Ovary (tissue), 9 donors: Measurements from ENCODE around the gene TP53I11. TPM values are rescaled to one million over a fixed set of nuclear protein-coding genes. Genes with fewer than 3 reads are reported as not detected.

Experiments
- DNase-seq, 5 donors: peaks; one replicate each; pipeline ENCODE4 v3.0.0-alpha.2; 2019 to 2020
- H3K27ac ChIP-seq, 2 donors: fragments of 200-600 bp; one replicate each; pipeline versions ENCODE4 v1.5.1 to v1.8.0; 2019 to 2022
- H3K27me3 ChIP-seq: fragments of 200-600 bp; one replicate; pipeline ENCODE4 v1.8.0; 2022
- H3K36me3 ChIP-seq: fragments of 200-600 bp; sonication (generic); one replicate; pipeline ENCODE4 v1.5.1; 2019
- H3K4me1 ChIP-seq: one replicate; pipeline ENCODE4 v1.8.1; 2013; ENCODE audit warnings: mild to moderate bottlenecking, moderate library complexity; ENCODE audit not compliant: insufficient read depth
- H3K4me3 ChIP-seq: fragments of 200-600 bp; sonication (generic); one replicate; pipeline ENCODE4 v1.5.1; 2017
- H3K9me3 ChIP-seq, 2 donors: fragments of 200-600 bp in 1 of 2; sonication (generic) in 1 of 2; one replicate each; pipeline versions ENCODE4 v1.5.1 to v1.8.1; 2013 to 2019; ENCODE audit warnings: mild to moderate bottlenecking in 1 of 2, moderate library complexity in 1 of 2
- CTCF ChIP-seq, 3 donors: fragments of 450-650 bp in 2 of 3; fragments of 200-600 bp in 1 of 3; IDR thresholded peaks; one replicate each; pipeline versions ENCODE4 v1.5.1 to v1.8.0; 2016 to 2022; ENCODE audit warnings: antibody characterized with exemption in 3 of 3, mild to moderate bottlenecking in 1 of 3
- EP300 ChIP-seq: sonication (generic); formaldehyde crosslinking; IDR thresholded peaks from one replicate; pipeline ENCODE4 v1.6.1; 2017; ENCODE audit warnings: antibody characterized with exemption
- POLR2A ChIP-seq: fragments of 450-650 bp; IDR thresholded peaks from one replicate; pipeline ENCODE4 v1.6.1; 2017; ENCODE audit warnings: antibody characterized with exemption, mild to moderate bottlenecking, moderate library complexity
- WGBS, 3 donors: extraction: QIAGEN DNeasy Blood & Tissue Kit in 1 of 3; methylation state at CpG; one replicate each; pipeline versions ENCODE4 v1.1.5 to v1.1.7; 2013 to 2017; 5-methylcytosine and 5-hydroxymethylcytosine counted together
- intact Hi-C, 4 donors: fragments of 100-400 bp; cut with DNase I; formaldehyde crosslinking; loops; one replicate each; pipeline versions ENCODE4 v1.11.0 to v1.15.1; 2022 to 2023
- polyA plus RNA-seq, 2 donors: library from polyadenylated mRNA; stranded (reverse); fragments of 200-250 nt in 1 of 2; fragments of 350-450 nt in 1 of 2; fragmentation: Illumina TruSeq in 1 of 2; extraction: RNeasy Lipid Tissue Mini Kit (QIAGEN cat#74804) in 1 of 2; gene quantifications; one replicate each; pipeline ENCODE4 v1.2.3, GENCODE V29; 2013 to 2014
- total RNA-seq, 7 donors: library from RNA; depleted of rRNA in 2 of 7; stranded (reverse); fragments of >200 nt in 2 of 7; fragmentation: NEBNext Ultra II Directional in 3 of 7; extraction: Animal tissue kit (Norgen Biotek cat#: 25700) in 3 of 7; gene quantifications; one replicate each; pipeline versions ENCODE4 v1.1.0 to v1.2.4, GENCODE V29; 2016 to 2023
- donor health status: DM: no; HTN: no; CAD: no; lungs with moderate emphysema.
- donor health status: DM: no; HTN: no; CAD: no.
- donor health status: Bipolar disorder and iron deficiency.
- donor health status: DM: yes; HTN: yes; CAD: no.
- donor health status: DM: no; HTN: no; CAD: no.
- donor health status: DM: yes; HTN: yes; CAD: no.

Gene TP53I11
- total and polyA plus RNA-seq, 9 donors: 9.2 to 51.9 (median 21.8) TPM

GRCh38 chr11:44982496-44983062 lies 31.9 kb upstream of the TP53I11 start:
- intact Hi-C loops: no loop called here
- no peak for DNase-seq
- H3K4me1 ChIP-seq: no peaks in the 10 kb centered on the region
- TF ChIP-seq EP300 (no peak), CTCF (IDR thresholded peaks at IDR 0.05) (no peak), POLR2A (no peak)
- no peaks in the 10 kb centered on the region for H3K9me3 ChIP-seq
- WGBS, 3 donors: 93 to 97% (median 95%) methylated on average over 8 of the region's 8 CpGs
- H3K27me3 ChIP-seq: no peaks in the 10 kb centered on the region
- no peak overlapping the region for H3K27ac ChIP-seq
- H3K36me3 ChIP-seq: no peaks in the 10 kb centered on the region
- H3K4me3 ChIP-seq: no peak overlapping the region

GRCh38 chr11:44980533-44981427 lies 30.1 kb upstream of the TP53I11 start:
- Histone ChIP-seq H3K27me3 (no peaks in the 10 kb centered on the region), H3K4me3 (no peak overlapping the region), H3K9me3 (no peaks in the 10 kb centered on the region), H3K27ac (no peak overlapping the region), H3K4me1 (no peaks in the 10 kb centered on the region), H3K36me3 (no peaks in the 10 kb centered on the region)
- WGBS, 3 donors: 79 to 88% (median 87%) methylated on average over 15 of the region's 15 CpGs
- DNase-seq: no peak
- intact Hi-C loops: no loop called here
- TF ChIP-seq POLR2A (no peak), EP300 (no peak), CTCF (IDR thresholded peaks at IDR 0.05) (no peak)

- 80 to 86% (median 83%) methylated on average over 24 of the region's 24 CpGs for WGBS, 3 donors
- Histone ChIP-seq H3K27me3 (no peaks in the 10 kb centered on the region), H3K4me3 (no peak overlapping the region), H3K36me3 (no peaks in the 10 kb centered on the region), H3K27ac (no peak overlapping the region), H3K9me3 (no peaks in the 10 kb centered on the region), H3K4me1 (no peaks in the 10 kb centered on the region)
- DNase-seq: no peak
- no peak for TF ChIP-seq CTCF (IDR thresholded peaks at IDR 0.05)
- TF ChIP-seq POLR2A: no peak
- TF ChIP-seq EP300: no peak
- intact Hi-C loops: no loop called here
Observed at GRCh38 chr11:44979543-44980399, 29.1 kb upstream of the TP53I11 start.

GRCh38 chr11:44978961-44979331 lies 28.3 kb upstream of the TP53I11 start:
- WGBS, 3 donors: 92 to 98% (median 94%) methylated on average over 1 of the region's 1 CpG
- TF ChIP-seq CTCF (IDR thresholded peaks at IDR 0.05) (no peak), POLR2A (no peak), EP300 (no peak)
- no peaks in the 10 kb centered on the region for H3K4me1 ChIP-seq
- no peaks in the 10 kb centered on the region for H3K36me3 ChIP-seq
- DNase-seq: no peak
- H3K27ac ChIP-seq: no peak overlapping the region
- no peaks in the 10 kb centered on the region for H3K9me3 ChIP-seq
- H3K4me3 ChIP-seq: no peak overlapping the region
- no peaks in the 10 kb centered on the region for H3K27me3 ChIP-seq
- intact Hi-C loops: no loop called here
